ENCODE measurements around the gene OSGIN1.

- TF ChIP-seq ZNF232 (CRISPR knock-in tag; IDR thresholded peaks at IDR 0.05) = no peak
- TF ChIP-seq MAX (CRISPR knock-in tag; IDR thresholded peaks at IDR 0.05) = no peak
- TF ChIP-seq CTCF (IDR thresholded peaks at IDR 0.05) = no peak
- no peak for TF ChIP-seq SP1 (CRISPR knock-in tag; conservative IDR thresholded peaks at IDR 0.05)
- TF ChIP-seq NR3C1 (CRISPR knock-in tag; conservative IDR thresholded peaks at IDR 0.05; ENCODE audit: low read depth) = no peak
- TF ChIP-seq ATF6 (CRISPR knock-in tag; IDR thresholded peaks at IDR 0.05) = no peak
- no peak for TF ChIP-seq ESRRA (CRISPR knock-in tag; IDR thresholded peaks at IDR 0.05; ENCODE audit: borderline replicate concordance)
Observed at GRCh38 chr16:83930730-83931500, 22.1 kb upstream of the OSGIN1 start.

All from WTC11 (cell line).